ENCODE results near the gene CASP8. TPM values are rescaled to one million over a fixed set of nuclear protein-coding genes. Genes with fewer than 3 reads are reported as not detected.
"Not testable (repeated sequence)": the region's sequence is repeated elsewhere in the genome, so short reads cannot be mapped to it uniquely, and the experiment has no call there.

The CASP8 gene
- total RNA-seq, 4 donors from 2014 or later, result 10.9 to 26.4 (median 18.5) TPM

DNA sequence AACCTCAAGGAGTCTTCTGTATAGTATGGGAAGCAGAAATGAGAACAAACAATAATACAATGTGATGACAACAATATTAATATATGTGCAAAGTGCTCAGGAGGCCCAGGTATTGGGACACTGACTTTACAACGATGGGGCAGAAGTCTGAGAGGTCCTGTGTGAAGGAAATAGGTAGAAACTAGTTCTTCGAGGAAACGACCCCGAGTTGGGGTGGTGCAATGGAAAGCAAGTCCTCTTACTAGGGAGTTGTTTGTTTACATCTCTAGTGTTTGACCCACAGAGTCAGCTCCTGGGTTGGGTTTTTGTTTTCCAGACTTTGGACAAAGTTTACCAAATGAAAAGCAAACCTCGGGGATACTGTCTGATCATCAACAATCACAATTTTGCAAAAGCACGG is 16.2 kb downstream of the CASP8 start:
- intact Hi-C loops (cut with DNase I; ENCODE audit: low total_unique reads), result no loop called here
- TF ChIP-seq, protein P1, sequence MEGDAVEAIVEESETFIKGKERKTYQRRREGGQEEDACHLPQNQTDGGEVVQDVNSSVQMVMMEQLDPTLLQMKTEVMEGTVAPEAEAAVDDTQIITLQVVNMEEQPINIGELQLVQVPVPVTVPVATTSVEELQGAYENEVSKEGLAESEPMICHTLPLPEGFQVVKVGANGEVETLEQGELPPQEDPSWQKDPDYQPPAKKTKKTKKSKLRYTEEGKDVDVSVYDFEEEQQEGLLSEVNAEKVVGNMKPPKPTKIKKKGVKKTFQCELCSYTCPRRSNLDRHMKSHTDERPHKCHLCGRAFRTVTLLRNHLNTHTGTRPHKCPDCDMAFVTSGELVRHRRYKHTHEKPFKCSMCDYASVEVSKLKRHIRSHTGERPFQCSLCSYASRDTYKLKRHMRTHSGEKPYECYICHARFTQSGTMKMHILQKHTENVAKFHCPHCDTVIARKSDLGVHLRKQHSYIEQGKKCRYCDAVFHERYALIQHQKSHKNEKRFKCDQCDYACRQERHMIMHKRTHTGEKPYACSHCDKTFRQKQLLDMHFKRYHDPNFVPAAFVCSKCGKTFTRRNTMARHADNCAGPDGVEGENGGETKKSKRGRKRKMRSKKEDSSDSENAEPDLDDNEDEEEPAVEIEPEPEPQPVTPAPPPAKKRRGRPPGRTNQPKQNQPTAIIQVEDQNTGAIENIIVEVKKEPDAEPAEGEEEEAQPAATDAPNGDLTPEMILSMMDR (IDR thresholded peaks at IDR 0.05), result no peak
- TF ChIP-seq POLR2A (IDR thresholded peaks at IDR 0.05), result no peak
- H3K4me3 ChIP-seq (ENCODE audit: low read depth, poor library complexity, severe bottlenecking), result no peak overlapping the region
- 89 to 93% methylated on average over 6 of the region's 6 CpGs for WGBS, 2 donors
- DNase-seq (ENCODE audit: low spot score in 2 of 2), result no peak

DNA sequence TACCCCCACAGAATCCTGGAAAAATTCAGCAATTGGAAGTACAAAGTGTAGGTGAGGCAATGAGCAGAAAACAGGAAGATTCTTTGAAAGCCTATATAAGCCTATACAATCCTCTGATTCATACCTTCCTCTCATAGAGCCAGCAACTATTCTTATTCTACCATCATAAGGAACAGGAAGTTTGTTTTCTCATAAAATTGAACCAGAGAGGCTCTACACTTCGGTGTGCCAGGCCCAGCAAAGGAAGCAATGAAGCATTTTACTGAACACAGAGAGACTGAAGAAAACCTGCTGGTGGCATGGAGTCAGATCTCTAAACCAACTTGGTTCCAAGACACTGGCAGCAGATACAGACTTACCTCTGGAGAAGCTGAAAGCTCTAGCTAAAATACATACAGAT is 18.7 kb downstream of the CASP8 start:
- no peak overlapping the region for H3K4me3 ChIP-seq (ENCODE audit: low read depth, poor library complexity, severe bottlenecking)
- no peak for DNase-seq (ENCODE audit: low spot score in 2 of 2)
- intact Hi-C loops (cut with DNase I; ENCODE audit: low total_unique reads), result no loop called here
- TF ChIP-seq, protein P1 (IDR thresholded peaks at IDR 0.05), result no peak
- TF ChIP-seq POLR2A (IDR thresholded peaks at IDR 0.05), result no peak
- WGBS, 2 donors, result 79 to 89% methylated on average over 1 of the region's 1 CpG

DNA sequence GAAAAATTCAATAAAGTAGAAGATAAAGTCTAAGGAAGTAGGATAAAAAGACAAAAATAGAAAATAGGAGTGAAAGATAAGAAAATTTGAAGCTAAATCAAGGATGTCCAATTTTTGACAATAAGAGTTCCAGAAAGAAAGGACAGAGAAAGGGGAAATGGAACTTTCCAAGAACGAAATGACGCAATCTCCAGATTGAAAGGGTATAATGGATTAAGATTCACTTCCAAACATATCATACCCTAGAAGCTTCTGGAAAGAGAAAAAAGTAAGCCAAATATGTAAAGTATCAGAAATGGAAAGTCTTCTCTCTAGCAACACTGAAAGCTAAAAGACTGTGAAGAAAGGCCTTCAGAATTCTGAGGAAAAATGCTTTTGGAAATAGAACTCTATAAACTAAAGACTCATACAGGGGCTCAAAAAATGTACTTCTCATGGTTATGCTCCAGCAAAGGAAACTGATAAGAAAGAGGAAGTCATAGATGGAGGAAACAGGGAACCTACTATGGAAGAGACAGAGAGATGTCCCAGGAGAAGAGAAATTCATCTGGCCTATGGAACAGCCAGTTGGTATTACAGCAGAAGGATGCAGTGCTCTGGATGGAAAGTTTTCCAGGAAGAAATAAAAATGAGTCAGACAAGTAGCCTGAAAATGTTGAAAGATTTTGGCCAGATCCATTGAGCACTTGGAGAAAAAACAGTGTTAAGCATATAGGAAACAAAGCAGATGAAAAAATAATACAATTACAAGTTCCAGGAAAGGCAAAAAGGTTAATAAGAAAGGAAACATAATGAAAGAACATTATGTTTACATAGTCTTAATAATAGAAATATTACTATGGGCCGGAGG is 20.1 kb downstream of the CASP8 start:
- intact Hi-C loops (cut with DNase I; ENCODE audit: low total_unique reads), result no loop called here
- no peak for TF ChIP-seq POLR2A (IDR thresholded peaks at IDR 0.05)
- TF ChIP-seq, protein P1 (IDR thresholded peaks at IDR 0.05), result no peak
- WGBS, 2 donors, result 82 to 89% methylated on average over 3 of the region's 3 CpGs
- H3K4me3 ChIP-seq (ENCODE audit: low read depth, poor library complexity, severe bottlenecking), result no peak overlapping the region
- no peak for DNase-seq (ENCODE audit: low spot score in 2 of 2)

DNA sequence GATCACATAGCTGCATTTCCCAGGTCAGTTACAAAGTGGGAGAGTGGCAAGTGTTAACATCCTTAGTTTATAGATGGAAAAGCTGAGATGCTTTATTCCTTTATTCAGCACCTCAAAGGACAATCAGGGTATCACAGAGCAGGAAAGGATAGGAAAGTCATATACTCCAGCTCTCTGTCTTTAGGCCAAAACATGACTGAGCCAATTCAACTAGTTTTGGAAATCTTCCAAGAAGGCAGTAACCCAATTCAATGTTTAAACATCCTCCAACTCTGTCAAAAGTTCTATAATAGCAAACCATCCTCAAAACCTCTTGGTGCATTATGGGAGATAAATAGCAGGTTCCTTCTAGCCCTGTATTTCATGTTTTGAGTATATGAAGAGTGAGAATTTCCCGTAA is 25.2 kb downstream of the CASP8 start:
- WGBS, 2 donors, result 87 to 93% methylated on average over 1 of the region's 1 CpG
- DNase-seq (ENCODE audit: low spot score in 2 of 2), result no peak
- no peak for TF ChIP-seq POLR2A (IDR thresholded peaks at IDR 0.05)
- TF ChIP-seq, protein P1 (IDR thresholded peaks at IDR 0.05), result no peak
- intact Hi-C loops (cut with DNase I; ENCODE audit: low total_unique reads), result no loop called here
- no peak overlapping the region for H3K4me3 ChIP-seq (ENCODE audit: low read depth, poor library complexity, severe bottlenecking)

DNA sequence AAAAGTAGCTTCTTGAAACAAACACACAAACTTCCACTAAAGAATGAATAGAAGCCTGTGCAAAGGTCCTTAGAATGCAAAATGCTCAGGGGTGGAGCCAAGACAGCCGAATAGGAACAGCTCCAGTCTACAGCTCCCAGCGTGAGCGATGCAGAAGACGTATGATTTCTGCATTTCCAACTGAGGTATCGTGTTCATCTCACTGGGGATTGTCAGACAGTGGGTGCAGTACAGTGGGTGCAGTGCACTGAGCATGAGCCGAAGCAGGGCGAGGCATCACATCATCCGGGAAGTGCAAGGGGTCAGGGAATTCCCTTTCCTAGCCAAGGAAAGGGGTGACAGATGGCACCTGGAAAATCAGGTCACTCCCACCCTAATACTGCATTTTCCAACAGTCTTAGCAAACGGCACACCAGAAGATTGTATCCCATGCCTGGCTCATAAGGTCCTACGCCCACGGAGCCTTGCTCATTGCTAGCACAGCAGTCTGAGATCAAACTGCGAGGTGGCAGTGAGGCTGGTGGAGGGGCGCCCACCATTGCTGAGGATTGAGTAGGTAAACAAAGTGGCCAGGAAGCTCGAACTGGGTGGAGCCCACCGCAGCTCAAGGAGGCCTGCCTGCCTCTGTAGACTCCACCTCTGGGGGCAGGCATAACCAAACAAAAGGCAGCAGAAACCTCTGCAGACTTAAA is 30.3 kb downstream of the CASP8 start:
- H3K4me3 ChIP-seq (ENCODE audit: low read depth, poor library complexity, severe bottlenecking); DNase-seq (ENCODE audit: low spot score in 2 of 2); intact Hi-C loops (cut with DNase I; ENCODE audit: low total_unique reads): not testable (repeated sequence)
- WGBS, 2 donors, result 88 to 95% methylated on average over 15 of the region's 15 CpGs

DNA sequence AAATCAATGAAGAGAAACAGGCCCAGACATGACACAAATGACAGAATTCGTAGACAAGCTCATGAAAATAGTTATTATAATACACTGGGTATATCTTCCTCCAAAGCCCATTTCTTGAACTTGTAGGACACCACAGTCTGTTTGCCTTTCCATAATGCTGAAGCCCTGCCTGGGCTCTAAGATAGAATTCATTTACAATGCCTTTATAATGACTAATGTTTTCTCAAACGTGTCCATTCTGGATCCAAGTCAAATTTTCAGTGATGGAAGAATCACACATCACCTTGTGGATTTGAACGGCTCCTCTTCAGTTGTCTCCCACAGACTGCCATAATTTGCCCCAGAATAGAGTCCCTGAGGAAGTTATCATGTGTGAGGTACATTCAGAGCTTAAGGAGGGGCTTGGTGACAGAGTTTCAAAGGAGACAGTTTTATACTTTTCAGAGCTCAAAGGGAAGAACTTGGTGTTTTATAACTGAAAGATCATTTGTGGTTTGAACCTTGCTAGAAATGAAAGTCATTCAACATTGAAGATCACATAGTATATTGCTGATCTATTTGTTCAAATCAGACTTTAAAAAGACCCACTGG is 38.2 kb downstream of the CASP8 start:
- TF ChIP-seq POLR2A (IDR thresholded peaks at IDR 0.05), result no peak
- TF ChIP-seq, protein P1 (IDR thresholded peaks at IDR 0.05), result no peak
- no peak overlapping the region for H3K4me3 ChIP-seq (ENCODE audit: low read depth, poor library complexity, severe bottlenecking)
- no peak for DNase-seq (ENCODE audit: low spot score in 2 of 2)
- intact Hi-C loops (cut with DNase I; ENCODE audit: low total_unique reads), result no loop called here
- 28 to 58% methylated on average over 3 of the region's 3 CpGs for WGBS, 2 donors

DNA sequence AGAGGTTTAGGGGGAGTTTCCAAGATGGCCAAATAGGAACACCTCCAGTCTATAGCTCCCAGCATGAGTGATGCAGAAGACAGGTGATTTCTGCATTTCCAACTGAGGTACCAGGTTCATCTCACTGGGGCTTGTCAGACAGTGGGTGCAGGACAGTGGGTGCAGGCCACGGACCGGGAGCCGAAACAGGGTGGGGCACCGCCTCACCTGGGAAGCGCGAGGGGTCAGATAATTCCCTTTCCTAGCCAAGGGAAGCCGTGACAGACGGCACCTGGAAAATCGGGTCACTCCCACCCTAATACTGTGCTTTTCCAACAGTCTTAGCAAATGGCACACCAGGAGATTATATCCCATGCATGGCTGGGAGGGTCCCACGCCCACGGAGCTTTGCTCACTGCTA is 39.6 kb downstream of the CASP8 start:
- H3K4me3 ChIP-seq (ENCODE audit: low read depth, poor library complexity, severe bottlenecking); intact Hi-C loops (cut with DNase I; ENCODE audit: low total_unique reads); DNase-seq (ENCODE audit: low spot score in 2 of 2): not testable (repeated sequence)
- WGBS, 2 donors, result 92 to 94% methylated on average over 10 to 11 of the region's 11 CpGs
